Measurements from ENCODE around the gene SNX2. TPM values are rescaled to one million over a fixed set of nuclear protein-coding genes. Genes with fewer than 3 reads are reported as not detected.

Gene SNX2
- total RNA-seq, 4 donors from 2014 or later, result 28.8 to 35.1 (median 32.0) TPM

DNA sequence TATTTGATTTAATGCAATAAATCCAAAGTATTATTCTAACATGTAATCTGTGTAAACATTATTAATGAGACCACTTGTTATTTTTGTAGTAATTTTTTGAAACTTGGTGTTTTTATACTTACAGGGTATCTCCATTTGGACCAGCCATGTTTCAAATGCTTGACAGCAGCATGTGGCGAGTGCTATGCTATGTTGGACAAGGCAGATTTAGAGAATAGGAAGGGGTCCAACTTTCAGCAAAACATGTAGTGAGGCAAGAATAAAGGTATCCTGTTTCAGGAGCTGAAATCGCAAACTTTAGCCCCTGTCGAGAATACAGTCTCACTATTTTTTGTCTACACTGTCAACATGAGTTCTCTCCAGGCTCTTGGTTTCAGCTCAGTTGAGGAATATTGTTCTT lies 104.2 kb downstream of the SNX2 start:
- no peak overlapping the region for H3K4me3 ChIP-seq
- H3K9me3 ChIP-seq, result no peaks in the 10 kb centered on the region
- TF ChIP-seq, protein P1, sequence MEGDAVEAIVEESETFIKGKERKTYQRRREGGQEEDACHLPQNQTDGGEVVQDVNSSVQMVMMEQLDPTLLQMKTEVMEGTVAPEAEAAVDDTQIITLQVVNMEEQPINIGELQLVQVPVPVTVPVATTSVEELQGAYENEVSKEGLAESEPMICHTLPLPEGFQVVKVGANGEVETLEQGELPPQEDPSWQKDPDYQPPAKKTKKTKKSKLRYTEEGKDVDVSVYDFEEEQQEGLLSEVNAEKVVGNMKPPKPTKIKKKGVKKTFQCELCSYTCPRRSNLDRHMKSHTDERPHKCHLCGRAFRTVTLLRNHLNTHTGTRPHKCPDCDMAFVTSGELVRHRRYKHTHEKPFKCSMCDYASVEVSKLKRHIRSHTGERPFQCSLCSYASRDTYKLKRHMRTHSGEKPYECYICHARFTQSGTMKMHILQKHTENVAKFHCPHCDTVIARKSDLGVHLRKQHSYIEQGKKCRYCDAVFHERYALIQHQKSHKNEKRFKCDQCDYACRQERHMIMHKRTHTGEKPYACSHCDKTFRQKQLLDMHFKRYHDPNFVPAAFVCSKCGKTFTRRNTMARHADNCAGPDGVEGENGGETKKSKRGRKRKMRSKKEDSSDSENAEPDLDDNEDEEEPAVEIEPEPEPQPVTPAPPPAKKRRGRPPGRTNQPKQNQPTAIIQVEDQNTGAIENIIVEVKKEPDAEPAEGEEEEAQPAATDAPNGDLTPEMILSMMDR (IDR thresholded peaks at IDR 0.05 in 4 of 5, conservative IDR thresholded peaks at IDR 0.05 in 1 of 5), result no peak
- TF ChIP-seq POLR2A (IDR thresholded peaks at IDR 0.05), result no peak
- DNase-seq (no peak), ATAC-seq (no peak)
- H3K27ac ChIP-seq, result no peak overlapping the region
- H3K36me3 ChIP-seq, result no peaks in the 10 kb centered on the region
- H3K27me3 ChIP-seq, result no peaks in the 10 kb centered on the region
- in situ Hi-C loops (cut with MboI; ENCODE audit: low sequenced_read_pairs in 4 of 4) (no loop called here), intact Hi-C loops (cut with DNase I; ENCODE audit: low total_unique reads) (no loop called here)
- peaks cover 10 to 11% of the 10 kb centered on the region in 2 donors for H3K4me1 ChIP-seq

Other genes with a start within 250 kb of the SNX2 start
- gene SNX24, start 70.5 kb downstream of the SNX2 start, total RNA-seq, result 10 to 100 TPM in 2 of 4 donors, 1 to 10 TPM in 2; 6.9 to 17.8 (median 10.6) TPM